ENCODE measurements around the gene DGKG. TPM values are rescaled to one million over a fixed set of nuclear protein-coding genes. Genes with fewer than 3 reads are reported as not detected.

Gene DGKG
- total and polyA plus RNA-seq, 3 donors from 2014 or later = 0.68 to 1.2 (median 1.1) TPM

GRCh38 chr3:186182850-186183249 is 179.2 kb downstream of the DGKG start:
- Histone ChIP-seq H3K27ac (no peak overlapping the region), H3K36me3 (ENCODE audit: low read depth, missing control alignments) (no peaks in the 10 kb centered on the region), H3K9me3 (no peaks in the 10 kb centered on the region), H3K4me3 (no peak overlapping the region), H3K27me3 (no peaks in the 10 kb centered on the region), H3K4me1 (no peaks in the 10 kb centered on the region)
- 70 to 80% methylated on average over 6 of the region's 6 CpGs for WGBS, 2 donors
- TF ChIP-seq CTCF (IDR thresholded peaks at IDR 0.05) = no peak
- no peak for TF ChIP-seq POLR2A (IDR thresholded peaks at IDR 0.05)
- no peak for DNase-seq
- intact Hi-C loops (cut with DNase I; ENCODE audit: low total_unique reads) = no loop called here

- WGBS, 2 donors = 87 to 100% methylated on average over 2 of the region's 2 CpGs
- DNase-seq = no peak
- Histone ChIP-seq H3K9me3 (no peaks in the 10 kb centered on the region), H3K27ac (no peak overlapping the region), H3K4me3 (no peak overlapping the region), H3K27me3 (no peaks in the 10 kb centered on the region), H3K4me1 (no peaks in the 10 kb centered on the region), H3K36me3 (ENCODE audit: low read depth, missing control alignments) (no peaks in the 10 kb centered on the region)
- TF ChIP-seq CTCF (IDR thresholded peaks at IDR 0.05) (no peak), POLR2A (IDR thresholded peaks at IDR 0.05) (no peak)
- intact Hi-C loops (cut with DNase I; ENCODE audit: low total_unique reads) = no loop called here
Measured at GRCh38 chr3:186181901-186182300, 180.1 kb downstream of the DGKG start.

DNA sequence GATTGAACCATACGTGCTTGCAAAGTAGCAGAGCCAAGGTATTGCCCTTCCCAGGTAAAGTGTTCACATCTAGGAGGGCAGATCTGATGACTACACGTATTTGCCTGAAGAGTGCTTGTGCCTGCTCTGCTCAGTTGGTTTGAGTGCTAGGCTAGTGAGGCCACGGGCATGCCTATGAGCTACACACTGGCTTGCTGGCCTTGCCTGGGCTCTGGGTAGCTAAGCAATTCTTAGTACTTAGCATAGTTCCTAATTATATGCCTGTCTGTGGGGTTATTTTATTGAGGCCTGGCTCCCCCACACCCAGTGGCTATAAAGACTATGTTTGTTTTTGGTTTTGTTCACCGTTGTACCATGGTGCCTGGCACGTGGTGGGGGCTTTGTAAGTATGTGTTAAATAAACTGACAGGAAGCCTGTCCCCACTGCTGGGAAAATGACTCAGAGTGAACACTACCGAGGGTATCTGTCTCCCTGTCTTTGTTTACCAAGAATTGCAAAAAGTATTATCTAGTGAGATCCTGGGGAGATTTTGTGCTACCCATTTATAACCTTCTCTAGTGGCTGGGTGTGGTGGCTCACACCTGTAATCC is 181.0 kb downstream of the DGKG start:
- no peak overlapping the region for H3K27ac ChIP-seq
- DNase-seq = no peak
- no peaks in the 10 kb centered on the region for H3K27me3 ChIP-seq
- H3K4me3 ChIP-seq = no peak overlapping the region
- H3K9me3 ChIP-seq = no peaks in the 10 kb centered on the region
- no peaks in the 10 kb centered on the region for H3K4me1 ChIP-seq
- no peaks in the 10 kb centered on the region for H3K36me3 ChIP-seq (ENCODE audit: low read depth, missing control alignments)
- intact Hi-C loops (cut with DNase I; ENCODE audit: low total_unique reads) = no loop called here
- no peak for TF ChIP-seq CTCF (IDR thresholded peaks at IDR 0.05)
- TF ChIP-seq POLR2A (IDR thresholded peaks at IDR 0.05) = no peak
- WGBS, 2 donors = 66 to 82% methylated on average over 6 of the region's 6 CpGs

- Histone ChIP-seq H3K36me3 (ENCODE audit: low read depth, missing control alignments) (no peaks in the 10 kb centered on the region), H3K27me3 (no peaks in the 10 kb centered on the region), H3K4me3 (no peak overlapping the region), H3K9me3 (no peaks in the 10 kb centered on the region), H3K4me1 (no peaks in the 10 kb centered on the region), H3K27ac (no peak overlapping the region)
- intact Hi-C loops (cut with DNase I; ENCODE audit: low total_unique reads) = no loop called here
- no peak for TF ChIP-seq CTCF (IDR thresholded peaks at IDR 0.05)
- TF ChIP-seq POLR2A (IDR thresholded peaks at IDR 0.05) = no peak
- no peak for DNase-seq
- WGBS, 2 donors = 72 to 86% methylated on average over 5 of the region's 5 CpGs
Measured at GRCh38 chr3:186180151-186180550, 181.9 kb downstream of the DGKG start.

DNA sequence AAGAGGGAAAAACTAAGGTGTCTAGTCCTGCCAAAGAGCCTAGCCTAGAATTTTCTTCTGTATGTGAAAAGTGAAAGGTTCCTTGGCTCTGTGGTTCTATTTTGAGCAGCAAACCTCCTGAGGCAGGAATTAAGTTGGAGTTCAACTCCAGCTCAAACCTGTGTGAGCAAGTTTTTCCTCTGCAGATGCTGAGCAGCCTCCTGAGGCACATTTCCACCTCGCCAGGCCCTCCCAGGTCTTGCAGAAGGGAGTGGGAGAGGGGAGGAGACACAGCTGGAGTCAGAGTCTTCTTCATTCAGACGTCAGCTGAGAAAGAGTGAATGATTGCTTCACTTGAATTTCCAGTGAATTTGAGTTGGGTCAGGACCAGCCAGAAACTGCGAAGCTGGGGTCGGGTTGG is 183.6 kb downstream of the DGKG start:
- H3K9me3 ChIP-seq = no peaks in the 10 kb centered on the region
- no peaks in the 10 kb centered on the region for H3K27me3 ChIP-seq
- no peaks in the 10 kb centered on the region for H3K36me3 ChIP-seq (ENCODE audit: low read depth, missing control alignments)
- DNase-seq = no peak
- intact Hi-C loops (cut with DNase I; ENCODE audit: low total_unique reads) = no loop called here
- peaks cover 7% of the 10 kb centered on the region for H3K4me1 ChIP-seq
- TF ChIP-seq POLR2A (IDR thresholded peaks at IDR 0.05) (no peak), CTCF (IDR thresholded peaks at IDR 0.05) (no peak)
- H3K27ac ChIP-seq = no peak overlapping the region
- 77 to 85% methylated on average over 4 of the region's 4 CpGs for WGBS, 2 donors
- H3K4me3 ChIP-seq = no peak overlapping the region

Data from testis (tissue), 3 donors.